SHP77 (cell line): ENCODE measurements around the gene ERBIN.
"Not testable (repeated sequence)": the region's sequence is repeated elsewhere in the genome, so short reads cannot be mapped to it uniquely, and the experiment has no call there.

Experiments used
- DNase-seq, 2 experiments: peaks; one replicate each; lab custom pipeline; 2025; lab: John Stamatoyannopoulos, UW

The ERBIN gene

GRCh38 chr5:65926276-65926783 is at the start of gene ERBIN:
Gene ERBIN (plus strand): TSS chr5:65926575. CDS start chr5:65992719, 66,144 bp downstream.
- DNase-seq, result peak; percentile 41 to 52

GRCh38 chr5:65876970-65877369 is 49.4 kb upstream of the ERBIN start:
- DNase-seq, result no peak

- DNase-seq, result not testable (repeated sequence)
Observed at GRCh38 chr5:65879668-65880256, 46.6 kb upstream of the ERBIN start.

GRCh38 chr5:65880496-65881072 is 45.8 kb upstream of the ERBIN start:
- peak in 1 of 2 experiments; percentile 8 for DNase-seq

- DNase-seq, result no peak
Observed at GRCh38 chr5:65882278-65882677, 44.1 kb upstream of the ERBIN start.

- no peak for DNase-seq
Observed at GRCh38 chr5:65883461-65883860, 42.9 kb upstream of the ERBIN start.

- DNase-seq, result no peak
Observed at GRCh38 chr5:65886387-65886786, 40.0 kb upstream of the ERBIN start.

- DNase-seq, result not testable (repeated sequence)
Observed at GRCh38 chr5:65892024-65892423, 34.4 kb upstream of the ERBIN start.

GRCh38 chr5:65892801-65893200 is 33.6 kb upstream of the ERBIN start:
- no peak for DNase-seq

GRCh38 chr5:65893749-65894430 is 32.5 kb upstream of the ERBIN start:
- no peak for DNase-seq

GRCh38 chr5:65895891-65896290 is 30.5 kb upstream of the ERBIN start:
- DNase-seq, result no peak

- DNase-seq, result no peak
Observed at GRCh38 chr5:65900746-65901145, 25.6 kb upstream of the ERBIN start.

- no peak for DNase-seq
Observed at GRCh38 chr5:65902104-65902503, 24.3 kb upstream of the ERBIN start.

GRCh38 chr5:65903581-65903980 is 22.8 kb upstream of the ERBIN start:
- no peak for DNase-seq

GRCh38 chr5:65906256-65906655 is 20.1 kb upstream of the ERBIN start:
- DNase-seq, result no peak

- DNase-seq, result no peak
Observed at GRCh38 chr5:65907135-65907534, 19.2 kb upstream of the ERBIN start.

- DNase-seq, result no peak
Observed at GRCh38 chr5:65910711-65911110, 15.7 kb upstream of the ERBIN start.

- DNase-seq, result no peak
Observed at GRCh38 chr5:65912311-65912710, 14.1 kb upstream of the ERBIN start.

- DNase-seq, result no peak
Observed at GRCh38 chr5:65913519-65913918, 12.9 kb upstream of the ERBIN start.

GRCh38 chr5:65914641-65915196 is 11.7 kb upstream of the ERBIN start:
- no peak for DNase-seq

GRCh38 chr5:65915661-65916060 is 10.7 kb upstream of the ERBIN start:
- DNase-seq, result not testable (repeated sequence)

- DNase-seq, result no peak
Observed at GRCh38 chr5:65916066-65916465, 10.3 kb upstream of the ERBIN start.

- no peak for DNase-seq
Observed at GRCh38 chr5:65916636-65917035, 9.7 kb upstream of the ERBIN start.
